ENCODE measurements around the gene LRRC37B.
"Not testable (repeated sequence)": the region's sequence is repeated elsewhere in the genome, so short reads cannot be mapped to it uniquely, and the experiment has no call there.

The LRRC37B gene

GRCh38 chr17:32042266-32042665 is 35.1 kb downstream of the LRRC37B start:
- DNase-seq: not testable (repeated sequence)

GRCh38 chr17:32045611-32046010 is 38.4 kb downstream of the LRRC37B start:
- DNase-seq: not testable (repeated sequence)

- DNase-seq: not testable (repeated sequence)
Measured at GRCh38 chr17:32047663-32048062, 40.5 kb downstream of the LRRC37B start.

GRCh38 chr17:32054985-32055384 is 47.8 kb downstream of the LRRC37B start:
- not testable (repeated sequence) for DNase-seq

- not testable (repeated sequence) for DNase-seq
Measured at GRCh38 chr17:32055425-32055824, 48.2 kb downstream of the LRRC37B start.

GRCh38 chr17:32056500-32056899 is 49.3 kb downstream of the LRRC37B start:
- not testable (repeated sequence) for DNase-seq

GRCh38 chr17:32057460-32058105 is 50.4 kb downstream of the LRRC37B start:
- DNase-seq: not testable (repeated sequence)

- DNase-seq: not testable (repeated sequence)
Measured at GRCh38 chr17:32060695-32061094, 53.5 kb downstream of the LRRC37B start.

GRCh38 chr17:32061840-32062239 is 54.7 kb downstream of the LRRC37B start:
- not testable (repeated sequence) for DNase-seq

- DNase-seq: not testable (repeated sequence)
Measured at GRCh38 chr17:32064091-32064490, 56.9 kb downstream of the LRRC37B start.

- DNase-seq: not testable (repeated sequence)
Measured at GRCh38 chr17:32066123-32066680, 59.0 kb downstream of the LRRC37B start.

GRCh38 chr17:32066863-32067642 is 59.9 kb downstream of the LRRC37B start:
- peak; percentile 12 to 56 (median 44) for DNase-seq

GRCh38 chr17:32069067-32069466 is 61.9 kb downstream of the LRRC37B start:
- not testable (repeated sequence) for DNase-seq

- DNase-seq: peak in 1 of 5 experiments; percentile 38
Measured at GRCh38 chr17:32071961-32072360, 64.8 kb downstream of the LRRC37B start.

GRCh38 chr17:32073131-32073530 is 65.9 kb downstream of the LRRC37B start:
- not testable (repeated sequence) for DNase-seq

GRCh38 chr17:32079753-32080152 is 72.6 kb downstream of the LRRC37B start:
- peak; percentile 27 to 91 (median 52) for DNase-seq

- DNase-seq: not testable (repeated sequence)
Measured at GRCh38 chr17:32083550-32083979, 76.4 kb downstream of the LRRC37B start.

- not testable (repeated sequence) for DNase-seq
Measured at GRCh38 chr17:32084003-32084941, 77.1 kb downstream of the LRRC37B start.

- not testable (repeated sequence) for DNase-seq
Measured at GRCh38 chr17:32084942-32085829, 78.0 kb downstream of the LRRC37B start.

GRCh38 chr17:32086833-32087232 is 79.7 kb downstream of the LRRC37B start:
- not testable (repeated sequence) for DNase-seq

- not testable (repeated sequence) for DNase-seq
Measured at GRCh38 chr17:32092062-32092461, 84.9 kb downstream of the LRRC37B start.

Measured in T-helper 2 cell (primary cell).